ENCODE measurements around the gene SLAMF6.

GRCh38 chr1:160459056-160459455 is 64.0 kb downstream of the SLAMF6 start:
- TF ChIP-seq POLR2A (IDR thresholded peaks at IDR 0.05; ENCODE audit: low read depth, low read length) (no peak), POLR2AphosphoS5 (IDR thresholded peaks at IDR 0.05; ENCODE audit: low read depth, low read length) (no peak), TAF1 (IDR thresholded peaks at IDR 0.05; ENCODE audit: borderline replicate concordance, low read depth, low read length) (no peak)

Data from GM12892 (cell line).